ENCODE results near the gene ANTXR2.

- TF ChIP-seq POLR2A (IDR thresholded peaks at IDR 0.05; ENCODE audit: low read depth) (no peak), EP300 (IDR thresholded peaks at IDR 0.05) (no peak), CTCF (IDR thresholded peaks at IDR 0.05) (no peak)
Measured at GRCh38 chr4:80070880-80071603, 2.0 kb downstream of the ANTXR2 start.

Data from esophagus muscularis mucosa (tissue), 4 donors.